GM12878 (cell line): ENCODE measurements around the gene CEBPB. TPM values are rescaled to one million over a fixed set of nuclear protein-coding genes. Genes with fewer than 3 reads are reported as not detected.

Source experiments
- ATAC-seq: fragments of 200-7000 bp; cut with Tn5 transposase; 3 replicates; pipeline ENCODE4 v1.9.1; 2020; ENCODE audit warnings: mild to moderate bottlenecking, moderate library complexity
- BruUV-seq: library from RNA; stranded (reverse); fragments of 400-500 nt; replicated peaks from 2 replicates; lab custom pipeline; 2021; lab: Mats Ljungman, UMichigan
- CTCF ChIA-PET: fragments of 300-600 bp; sonication (Branson Sonifier 250); formaldehyde crosslinking; extraction: SDS; loops from one replicate; lab custom pipeline; 2021; ENCODE audit warnings: inconsistent platforms; lab: Yijun Ruan, JAX
- POLR2A ChIA-PET: fragments of 350-600 bp; formaldehyde crosslinking; extraction: SDS; loops from one replicate; lab custom pipeline; 2021; ENCODE audit warnings: inconsistent platforms; lab: Charles Lee
- RAD21 ChIA-PET: fragments of 300-600 bp; sonication (Branson Sonifier 250); formaldehyde crosslinking; loops from one replicate; lab custom pipeline; 2023; ENCODE audit warnings: antibody characterized with exemption; ENCODE audit not compliant: unreplicated experiment; lab: Charles Lee
- SMC1A ChIA-PET: fragments of 300-600 bp; sonication (Branson Sonifier 250); formaldehyde crosslinking; loops from one replicate; lab custom pipeline; 2023; ENCODE audit not compliant: unreplicated experiment, uncharacterized antibody; lab: Charles Lee
- DNase-seq: peaks from one replicate; pipeline ENCODE4 v3.0.0-alpha.2; 2011; ENCODE audit warnings: low read depth, low spot score
- FAIRE-seq: peaks from 3 replicates; lab custom pipeline; 2011; peaks lifted over from hg19 to GRCh38; lab: Jason Lieb, UNC
- H2AFZ ChIP-seq: 2 replicates; pipeline ENCODE4 v1.6.0; 2011; ENCODE audit warnings: low read depth, low read length, control low read depth; ENCODE audit not compliant: control insufficient read depth
- H3K27ac ChIP-seq: 2 replicates; pipeline ENCODE4 v1.5.1; 2011; ENCODE audit warnings: control low read depth; ENCODE audit not compliant: control insufficient read depth, insufficient read depth
- H3K27me3 ChIP-seq, 2 experiments: replicated peaks in 1 of 2; 2 replicates each; pipeline versions ENCODE4 v1.6.0 to v1.6.1; 2011; ENCODE audit warnings: low read length in 1 of 2; ENCODE audit not compliant: control insufficient read depth in 2 of 2, insufficient read depth in 2 of 2
- H3K36me3 ChIP-seq, 2 experiments: 2 replicates each; pipeline ENCODE4 v1.5.1; 2011; ENCODE audit warnings: low read length in 1 of 2; ENCODE audit not compliant: control insufficient read depth in 2 of 2, insufficient read depth in 2 of 2
- H3K4me1 ChIP-seq: 2 replicates; pipeline ENCODE4 v1.6.1; 2011; ENCODE audit warnings: mild to moderate bottlenecking, low read length, moderate library complexity, mixed read lengths; ENCODE audit not compliant: control insufficient read depth, insufficient read depth
- H3K4me2 ChIP-seq: 2 replicates; pipeline ENCODE4 v1.6.0; 2011; ENCODE audit warnings: control low read depth; ENCODE audit not compliant: control insufficient read depth, insufficient read depth
- H3K4me3 ChIP-seq: fragments of 200-600 bp; sonication (generic); 2 replicates; pipeline ENCODE4 v1.5.1; 2016
- H3K79me2 ChIP-seq: 2 replicates; pipeline ENCODE4 v1.6.0; 2011; ENCODE audit warnings: low read length; ENCODE audit not compliant: control insufficient read depth, insufficient read depth
- H3K9ac ChIP-seq: 2 replicates; pipeline ENCODE4 v1.8.0; 2011; ENCODE audit warnings: low read length, control low read depth, mixed read lengths; ENCODE audit not compliant: control insufficient read depth, insufficient read depth
- H3K9me3 ChIP-seq: replicated peaks from 3 replicates; pipeline ENCODE4 v1.5.1; 2011; ENCODE audit warnings: mild to moderate bottlenecking, low read length; ENCODE audit not compliant: control insufficient read depth, insufficient read depth
- H4K20me1 ChIP-seq: 2 replicates; pipeline ENCODE4 v1.6.0; 2011; ENCODE audit not compliant: control insufficient read depth, insufficient read depth
- ASH2L ChIP-seq: fragments of 300-600, 200-600 bp; sonication (generic); IDR thresholded peaks from 2 replicates; pipeline ENCODE4 v1.6.1; 2017; ENCODE audit warnings: low read depth, mild to moderate bottlenecking, borderline replicate concordance
- IKZF1 ChIP-seq: fragments of 450-650 bp; conservative IDR thresholded peaks from 2 replicates; pipeline ENCODE4 v1.6.1; 2017; ENCODE audit warnings: antibody characterized with exemption, mild to moderate bottlenecking
- JUND ChIP-seq: IDR thresholded peaks from 2 replicates; pipeline ENCODE4 v1.6.1; 2012; ENCODE audit warnings: low read depth, mild to moderate bottlenecking, low read length, improper control_type of control experiment, moderate library complexity
- MEF2A ChIP-seq: IDR thresholded peaks from 2 replicates; pipeline ENCODE4 v1.6.1; 2011; ENCODE audit warnings: low read depth, mild to moderate bottlenecking, low read length, moderate library complexity; ENCODE audit not compliant: insufficient read depth
- NBN ChIP-seq: fragments of 450-650 bp; IDR thresholded peaks from 2 replicates; pipeline ENCODE4 v1.6.1; 2016
- NRF1 ChIP-seq: conservative IDR thresholded peaks from 2 replicates; pipeline ENCODE4 v1.6.1; 2011; ENCODE audit warnings: mild to moderate bottlenecking, low read depth, low read length, improper control_type of control experiment
- PAX8 ChIP-seq: fragments of 450-650 bp; IDR thresholded peaks from 2 replicates; pipeline ENCODE4 v1.6.1; 2017; ENCODE audit warnings: mild to moderate bottlenecking, moderate library complexity
- RAD21 ChIP-seq: IDR thresholded peaks from 2 replicates; pipeline ENCODE4 v1.6.1; 2011; ENCODE audit warnings: mild to moderate bottlenecking, low read depth, low read length, moderate library complexity; ENCODE audit not compliant: insufficient read depth
- SMAD1 ChIP-seq: fragments of 450-650 bp; IDR thresholded peaks from 2 replicates; pipeline ENCODE4 v1.6.1; 2018; ENCODE audit warnings: mild to moderate bottlenecking, low read depth; ENCODE audit not compliant: partially characterized antibody
- ZNF687 ChIP-seq: fragments of 450-650 bp; IDR thresholded peaks from 2 replicates; pipeline ENCODE4 v1.6.1; 2017; ENCODE audit warnings: mild to moderate bottlenecking, moderate library complexity
- WGBS: methylation state at CpG from one replicate; pipeline ENCODE4 v1.1.6; 2016; ENCODE audit warnings: low lambda C conversion rate; ENCODE audit not compliant: insufficient replicate concordance, insufficient coverage; ENCODE audit errors: missing lambda C conversion rate; 5-methylcytosine and 5-hydroxymethylcytosine counted together
- in situ Hi-C: fragments of 300-500 bp; cut with MboI; formaldehyde crosslinking; loops from 9 replicates; pipeline ENCODE4 v1.14.3; 2018; ENCODE audit warnings: mixed read lengths
- intact Hi-C: fragments of 100-400 bp; cut with micrococcal nuclease; formaldehyde crosslinking; loops from one replicate; pipeline ENCODE4 v1.14.2; 2022; ENCODE audit not compliant: unreplicated experiment
- polyA plus RNA-seq, 11 experiments: library from polyadenylated mRNA; depleted of rRNA in 4 of 11; unstranded in 6 of 11; stranded (reverse) in 5 of 11; fragments of >200 nt; fragmentation: Nextera tagmentation in 4 of 11; fragmentation: Illumina TruSeq in 1 of 11; extraction: Ambion mirVana in 4 of 11; extraction: Trizol in 1 of 11; gene quantifications; 1 replicate in 1 of 11; 2 replicates in 10 of 11; pipeline versions ENCODE4 v1.2.1 to v1.2.3, GENCODE V29; 2011 to 2016; ENCODE audit warnings: inconsistent platforms in 2 of 11, missing spikeins in 2 of 11, low read depth in 1 of 11
- total RNA-seq, 4 experiments: library from RNA; depleted of rRNA in 3 of 4; stranded (reverse); fragments of >200 nt in 3 of 4; fragmentation: Illumina TruSeq in 1 of 4; extraction: Trizol in 1 of 4; gene quantifications; 2 replicates each; pipeline versions ENCODE4 v1.2.1 to v1.2.3, GENCODE V29; 2013 to 2021
- TF ChIP-seq, protein P1 (sequence below): IDR thresholded peaks from 2 replicates; pipeline ENCODE4 v1.6.1; 2011; ENCODE audit warnings: low read depth, low read length, improper control_type of control experiment, borderline replicate concordance
- TF ChIP-seq, protein P2 (sequence below): fragments of 450-650 bp; IDR thresholded peaks from 2 replicates; pipeline ENCODE4 v1.6.1; 2017; ENCODE audit warnings: low read depth, mild to moderate bottlenecking, moderate library complexity
- TF ChIP-seq, protein P3 (sequence below): fragments of 450-650 bp; IDR thresholded peaks from 2 replicates; pipeline ENCODE4 v1.6.1; 2014; ENCODE audit warnings: mild to moderate bottlenecking

The CEBPB gene
- total and polyA plus RNA-seq, 10 of the 15 experiments (the other 5 are each of a cell fraction or from before 2014, with no cell fraction given) = 0.18 to 8.8 (median 1.6) TPM

- TF ChIP-seq, protein P1, sequence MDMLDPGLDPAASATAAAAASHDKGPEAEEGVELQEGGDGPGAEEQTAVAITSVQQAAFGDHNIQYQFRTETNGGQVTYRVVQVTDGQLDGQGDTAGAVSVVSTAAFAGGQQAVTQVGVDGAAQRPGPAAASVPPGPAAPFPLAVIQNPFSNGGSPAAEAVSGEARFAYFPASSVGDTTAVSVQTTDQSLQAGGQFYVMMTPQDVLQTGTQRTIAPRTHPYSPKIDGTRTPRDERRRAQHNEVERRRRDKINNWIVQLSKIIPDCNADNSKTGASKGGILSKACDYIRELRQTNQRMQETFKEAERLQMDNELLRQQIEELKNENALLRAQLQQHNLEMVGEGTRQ = no peak
- no peak for TF ChIP-seq NRF1
- TF ChIP-seq JUND = no peak
Observed at GRCh38 chr20:50197463-50198179, 7.0 kb downstream of the CEBPB start (continued).

DNA sequence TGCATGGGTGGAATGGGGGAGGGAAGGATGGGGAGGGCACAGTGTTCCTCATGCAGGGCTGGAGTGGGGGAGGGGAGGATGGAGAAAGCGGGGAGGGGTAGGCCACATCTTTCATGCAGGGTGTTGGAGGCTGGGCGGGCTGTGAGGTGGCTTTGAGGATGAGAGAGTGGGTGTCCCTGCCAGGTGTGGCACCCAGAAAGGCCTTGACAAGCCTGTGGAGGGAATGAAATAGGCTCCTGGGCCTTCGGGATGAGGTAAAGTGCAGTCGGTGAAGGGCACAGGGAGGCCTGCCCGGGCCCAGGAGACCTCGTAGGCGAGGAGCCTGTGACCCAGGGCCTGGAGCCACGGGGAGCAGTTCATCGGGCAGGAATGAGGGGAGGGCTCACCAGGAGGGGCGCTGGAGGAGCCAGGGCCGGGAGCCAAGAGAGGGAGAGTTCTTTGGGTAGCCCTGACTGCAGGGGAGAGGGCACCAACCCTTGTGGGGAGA lies 7.6 kb downstream of the CEBPB start:
- no peak overlapping the region for H2AFZ ChIP-seq
- WGBS = 74% methylated on average over 10 of the region's 11 CpGs
- H3K9me3 ChIP-seq = no peaks in the 10 kb centered on the region; the same call in 2 of the 3 replicates
- no peak for FAIRE-seq
- H3K4me3 ChIP-seq = no peak overlapping the region
- no peaks in the 10 kb centered on the region for H4K20me1 ChIP-seq
- peaks cover under 1% of the 10 kb centered on the region for H3K4me1 ChIP-seq
- intact Hi-C loops = no loop called here
- BruUV-seq = no TSS peak
- no peak overlapping the region for H3K4me2 ChIP-seq
- no peaks in the 10 kb centered on the region for H3K36me3 ChIP-seq
- H3K27ac ChIP-seq = no peak overlapping the region
- H3K27me3 ChIP-seq = no peaks in the 10 kb centered on the region
- ChIA-PET CTCF (interaction anchor here (0.5 kb wide), 1 partner anchor 687 kb away, joined by 3 read pairs; no protein-coding TSS in a partner anchor), POLR2A (no interaction called here), SMC1A (interaction anchor here (0.6 kb wide), 1 partner anchor 434 kb away, joined by 4 read pairs; no protein-coding TSS in a partner anchor), RAD21 (no interaction called here)
- no peak for DNase-seq
- no peak overlapping the region for H3K9ac ChIP-seq
- no peak for ATAC-seq
- in situ Hi-C loops = no loop called here
- H3K79me2 ChIP-seq = peaks cover 2% of the 10 kb centered on the region
- TF ChIP-seq ASH2L = no peak
- TF ChIP-seq SMAD1 = no peak
- TF ChIP-seq RAD21 = no peak
- no peak for TF ChIP-seq ZNF687
- no peak for TF ChIP-seq IKZF1
- TF ChIP-seq, protein P2, sequence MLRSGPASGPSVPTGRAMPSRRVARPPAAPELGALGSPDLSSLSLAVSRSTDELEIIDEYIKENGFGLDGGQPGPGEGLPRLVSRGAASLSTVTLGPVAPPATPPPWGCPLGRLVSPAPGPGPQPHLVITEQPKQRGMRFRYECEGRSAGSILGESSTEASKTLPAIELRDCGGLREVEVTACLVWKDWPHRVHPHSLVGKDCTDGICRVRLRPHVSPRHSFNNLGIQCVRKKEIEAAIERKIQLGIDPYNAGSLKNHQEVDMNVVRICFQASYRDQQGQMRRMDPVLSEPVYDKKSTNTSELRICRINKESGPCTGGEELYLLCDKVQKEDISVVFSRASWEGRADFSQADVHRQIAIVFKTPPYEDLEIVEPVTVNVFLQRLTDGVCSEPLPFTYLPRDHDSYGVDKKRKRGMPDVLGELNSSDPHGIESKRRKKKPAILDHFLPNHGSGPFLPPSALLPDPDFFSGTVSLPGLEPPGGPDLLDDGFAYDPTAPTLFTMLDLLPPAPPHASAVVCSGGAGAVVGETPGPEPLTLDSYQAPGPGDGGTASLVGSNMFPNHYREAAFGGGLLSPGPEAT = no peak
- TF ChIP-seq MEF2A = no peak
- TF ChIP-seq PAX8 = no peak
- TF ChIP-seq, protein P3, sequence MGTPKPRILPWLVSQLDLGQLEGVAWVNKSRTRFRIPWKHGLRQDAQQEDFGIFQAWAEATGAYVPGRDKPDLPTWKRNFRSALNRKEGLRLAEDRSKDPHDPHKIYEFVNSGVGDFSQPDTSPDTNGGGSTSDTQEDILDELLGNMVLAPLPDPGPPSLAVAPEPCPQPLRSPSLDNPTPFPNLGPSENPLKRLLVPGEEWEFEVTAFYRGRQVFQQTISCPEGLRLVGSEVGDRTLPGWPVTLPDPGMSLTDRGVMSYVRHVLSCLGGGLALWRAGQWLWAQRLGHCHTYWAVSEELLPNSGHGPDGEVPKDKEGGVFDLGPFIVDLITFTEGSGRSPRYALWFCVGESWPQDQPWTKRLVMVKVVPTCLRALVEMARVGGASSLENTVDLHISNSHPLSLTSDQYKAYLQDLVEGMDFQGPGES = no peak
- no peak for TF ChIP-seq NBN
